Activated CD8-positive, alpha-beta memory T cell treated with anti-CD3 and anti-CD28 coated beads for 1 hour (primary cell): ENCODE data around the gene NOL12.
"Not testable (repeated sequence)": the region's sequence is repeated elsewhere in the genome, so short reads cannot be mapped to it uniquely, and the experiment has no call there.

Source experiments
- DNase-seq, 2 donors: peaks; one replicate each; pipeline ENCODE4 v3.0.0-alpha.2; 2020; ENCODE audit warnings: low read depth in 1 of 2; ENCODE audit errors: extremely low read depth in 1 of 2

Gene NOL12

GRCh38 chr22:37710675-37711074, 24.5 kb downstream of the NOL12 start:
- DNase-seq = no peak

DNA sequence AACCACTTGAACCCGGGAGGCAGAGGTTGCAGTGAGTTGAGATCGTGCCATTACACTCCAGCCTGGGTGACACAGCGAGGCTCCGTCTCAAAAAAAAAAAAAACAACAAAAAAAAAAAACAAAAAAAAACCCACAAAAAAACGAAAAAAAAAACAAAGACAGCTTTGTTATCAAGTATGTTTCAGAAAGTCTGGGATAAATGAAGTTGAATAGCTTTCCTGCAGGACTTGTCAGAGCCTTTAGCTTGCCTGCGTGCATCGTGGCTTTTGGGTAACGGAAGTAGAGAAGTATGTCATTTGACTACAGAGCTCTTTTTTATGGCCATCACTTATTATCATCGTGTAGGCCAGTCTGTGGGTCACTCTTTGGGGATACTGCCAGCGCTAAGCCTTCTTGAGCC, 25.3 kb downstream of the NOL12 start:
- DNase-seq = no peak

GRCh38 chr22:37713761-37714160, 27.6 kb downstream of the NOL12 start:
- DNase-seq = no peak

GRCh38 chr22:37714634-37715033, 28.5 kb downstream of the NOL12 start:
- no peak for DNase-seq

DNA sequence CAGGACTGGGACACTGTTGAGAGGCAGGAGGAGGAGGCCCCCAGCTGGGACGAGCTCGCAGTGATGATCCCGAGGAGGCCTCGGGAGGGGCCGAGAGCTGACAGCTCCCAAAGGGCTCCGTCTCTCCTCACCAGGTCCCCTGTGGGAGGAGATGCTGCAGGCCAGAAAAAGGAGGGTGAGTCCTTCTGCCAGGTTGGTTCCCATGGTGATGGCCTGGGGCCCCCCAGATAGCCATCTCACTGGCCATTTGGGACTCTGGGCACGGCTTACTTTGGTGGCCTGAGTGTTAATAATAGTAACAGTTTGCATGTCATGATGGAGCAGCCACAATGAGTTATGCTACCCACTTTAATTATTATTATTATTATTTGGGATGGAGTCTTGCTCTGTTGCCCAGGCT, 29.6 kb downstream of the NOL12 start:
- DNase-seq = no peak

- DNase-seq = no peak
Observed at GRCh38 chr22:37716708-37717107, 30.6 kb downstream of the NOL12 start.

GRCh38 chr22:37717235-37717634, 31.1 kb downstream of the NOL12 start:
- not testable (repeated sequence) for DNase-seq

DNA sequence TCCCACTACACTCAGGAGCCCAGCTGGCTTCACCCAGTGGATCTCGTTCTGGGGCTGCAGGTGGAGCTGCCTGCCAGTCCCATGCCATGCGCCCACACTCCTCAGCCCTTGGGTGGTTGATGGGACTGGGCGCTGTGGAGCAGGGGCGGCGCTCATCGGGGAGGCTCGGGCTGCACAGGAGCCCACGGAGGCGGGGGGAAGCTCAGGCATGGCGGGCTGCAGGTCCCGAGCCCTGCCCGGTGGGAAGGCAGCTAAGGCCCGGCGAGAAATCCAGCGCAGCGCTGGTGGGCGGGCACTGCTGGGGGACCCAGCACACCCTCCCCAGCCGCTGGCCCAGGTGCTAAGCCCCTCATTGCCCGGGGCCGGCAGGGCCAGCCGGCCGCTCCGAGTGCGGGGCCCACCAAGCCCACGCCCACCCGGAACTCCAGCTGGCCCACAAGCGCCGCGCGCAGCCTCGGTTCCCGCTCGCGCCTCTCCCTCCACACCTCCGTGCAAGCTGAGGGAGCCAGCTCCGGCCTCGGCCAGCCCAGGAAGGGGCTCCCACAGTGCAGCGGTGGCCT, 31.7 kb downstream of the NOL12 start:
- not testable (repeated sequence) for DNase-seq

GRCh38 chr22:37725551-37726240, 39.6 kb downstream of the NOL12 start:
- DNase-seq = no peak

DNA sequence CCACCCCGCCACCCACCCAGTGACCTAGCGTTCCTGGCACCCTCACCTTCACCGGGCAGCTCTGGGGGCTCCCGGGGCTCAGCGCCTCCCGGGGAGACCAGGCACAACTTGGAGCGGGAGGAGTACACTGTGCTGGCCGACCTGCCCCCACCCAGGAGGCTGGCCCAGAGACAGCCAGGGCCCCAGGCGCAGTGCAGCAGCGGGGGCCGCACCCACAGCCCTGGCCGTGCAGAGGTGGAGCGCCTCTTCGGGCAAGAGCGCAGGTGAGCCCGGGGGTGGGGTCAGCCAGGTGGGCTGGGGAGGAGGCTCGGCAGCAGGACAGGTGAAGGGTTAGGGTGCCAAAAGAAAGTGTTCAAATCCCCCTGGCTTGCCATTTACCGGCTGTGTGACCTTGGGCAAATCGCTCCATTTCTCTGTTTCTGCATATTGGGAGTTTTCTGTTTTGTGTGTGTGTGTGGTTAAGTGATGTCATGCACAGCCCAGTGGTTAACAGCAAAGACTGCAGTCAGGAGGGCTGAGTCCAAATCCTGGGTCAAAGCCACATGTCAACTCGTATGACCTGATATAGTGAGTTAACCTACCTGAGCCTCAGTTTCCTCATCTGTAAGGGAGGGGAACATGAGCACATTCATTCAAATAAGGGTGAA, 40.2 kb downstream of the NOL12 start:
- no peak for DNase-seq

- no peak for DNase-seq
Observed at GRCh38 chr22:37728620-37729019, 42.5 kb downstream of the NOL12 start.

DNA sequence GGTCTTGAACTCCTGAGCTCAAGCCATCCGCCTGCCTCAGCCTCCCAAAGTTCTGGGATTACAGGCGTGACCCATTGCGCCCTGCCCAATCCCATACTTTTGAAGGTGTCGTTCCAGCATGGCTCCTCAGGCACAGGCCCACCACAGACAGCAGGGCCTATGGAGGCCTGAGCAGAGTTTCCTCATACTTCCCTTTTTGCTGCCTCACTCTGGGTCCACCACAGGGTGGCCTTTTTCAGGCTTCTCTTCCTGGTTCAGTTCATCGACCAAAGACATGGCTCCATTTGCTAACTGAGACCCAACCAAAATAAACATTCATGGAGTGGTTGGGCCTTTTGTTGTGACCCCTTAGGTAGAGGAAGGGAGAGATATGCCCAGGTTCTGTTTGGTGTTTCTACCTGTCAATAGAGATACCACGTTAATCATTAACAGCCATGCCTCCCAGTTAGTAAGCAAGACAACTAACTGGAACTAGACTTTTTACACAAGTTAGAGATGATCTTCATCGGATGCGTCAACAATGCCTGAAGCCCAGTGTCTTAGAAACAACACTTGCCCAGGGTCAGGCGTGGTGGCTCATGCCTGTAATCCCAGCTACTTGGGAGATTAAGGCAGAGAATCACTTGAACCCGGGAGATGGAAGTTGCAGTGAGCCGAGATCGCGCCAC, 45.8 kb downstream of the NOL12 start:
- no peak for DNase-seq

GRCh38 chr22:37732699-37733607, 46.8 kb downstream of the NOL12 start:
- no peak for DNase-seq

DNA sequence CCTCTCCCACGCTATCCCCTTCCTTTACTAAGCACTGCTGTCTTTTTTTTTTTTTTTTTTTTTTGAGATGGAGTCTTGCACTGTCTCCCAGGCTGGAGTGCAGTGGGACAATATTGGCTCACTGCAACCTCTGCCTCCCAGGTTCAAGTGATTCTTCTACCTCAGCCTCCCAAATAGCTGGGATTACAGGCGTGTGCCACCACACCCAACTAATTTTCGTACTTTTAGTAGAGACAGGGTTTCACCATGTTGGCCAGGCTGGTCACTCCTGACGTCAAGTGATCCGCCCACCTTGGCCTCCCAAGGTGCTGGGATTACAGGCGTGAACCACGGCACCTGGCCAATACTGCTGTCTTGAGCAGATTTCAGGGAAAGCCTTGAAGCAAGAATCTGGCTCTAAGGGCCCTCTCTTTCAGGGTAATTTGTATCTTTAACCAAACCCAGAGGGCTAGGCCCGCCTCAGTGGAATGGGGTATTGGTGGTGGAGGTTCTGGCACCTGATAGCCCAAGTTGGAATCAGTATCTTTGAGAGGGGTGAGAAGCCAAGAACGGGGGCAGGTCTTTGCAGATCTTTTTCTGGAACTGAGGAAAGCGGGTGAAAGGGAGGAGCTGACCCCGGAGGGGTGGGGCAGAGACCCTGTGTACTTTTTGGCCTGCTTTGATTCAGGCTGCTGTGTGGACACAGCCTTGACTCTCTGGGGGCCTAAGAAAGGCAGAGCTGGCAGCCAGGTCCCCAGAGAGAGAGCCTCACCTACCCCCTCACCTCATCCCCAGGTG, 47.7 kb downstream of the NOL12 start:
- no peak for DNase-seq

- no peak for DNase-seq
Observed at GRCh38 chr22:37734402-37734700, 48.2 kb downstream of the NOL12 start.

- no peak for DNase-seq
Observed at GRCh38 chr22:37734964-37735451, 48.9 kb downstream of the NOL12 start.

GRCh38 chr22:37739035-37739434, 52.9 kb downstream of the NOL12 start:
- DNase-seq = no peak

DNA sequence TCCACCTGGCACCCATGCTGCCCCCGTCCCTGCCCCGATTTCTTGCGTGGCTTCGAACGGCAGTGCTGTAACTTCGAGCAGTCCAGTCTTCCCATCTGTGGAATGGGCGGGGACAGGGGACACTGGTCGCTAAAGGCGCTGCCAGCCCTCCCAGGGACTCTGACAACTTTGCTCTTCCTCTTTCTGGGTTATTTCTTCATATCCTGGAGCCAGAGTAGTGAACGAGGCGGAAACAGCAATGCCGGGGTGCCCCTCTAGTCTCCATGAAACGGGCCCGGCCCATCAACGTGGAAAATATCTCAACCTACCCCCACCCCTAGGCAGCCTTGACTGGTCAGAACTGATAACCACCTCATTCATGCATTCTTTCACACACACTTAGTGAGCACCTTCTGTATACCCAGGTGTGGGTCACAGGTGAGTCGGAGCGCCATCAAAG, 53.5 kb downstream of the NOL12 start:
- DNase-seq = no peak

DNA sequence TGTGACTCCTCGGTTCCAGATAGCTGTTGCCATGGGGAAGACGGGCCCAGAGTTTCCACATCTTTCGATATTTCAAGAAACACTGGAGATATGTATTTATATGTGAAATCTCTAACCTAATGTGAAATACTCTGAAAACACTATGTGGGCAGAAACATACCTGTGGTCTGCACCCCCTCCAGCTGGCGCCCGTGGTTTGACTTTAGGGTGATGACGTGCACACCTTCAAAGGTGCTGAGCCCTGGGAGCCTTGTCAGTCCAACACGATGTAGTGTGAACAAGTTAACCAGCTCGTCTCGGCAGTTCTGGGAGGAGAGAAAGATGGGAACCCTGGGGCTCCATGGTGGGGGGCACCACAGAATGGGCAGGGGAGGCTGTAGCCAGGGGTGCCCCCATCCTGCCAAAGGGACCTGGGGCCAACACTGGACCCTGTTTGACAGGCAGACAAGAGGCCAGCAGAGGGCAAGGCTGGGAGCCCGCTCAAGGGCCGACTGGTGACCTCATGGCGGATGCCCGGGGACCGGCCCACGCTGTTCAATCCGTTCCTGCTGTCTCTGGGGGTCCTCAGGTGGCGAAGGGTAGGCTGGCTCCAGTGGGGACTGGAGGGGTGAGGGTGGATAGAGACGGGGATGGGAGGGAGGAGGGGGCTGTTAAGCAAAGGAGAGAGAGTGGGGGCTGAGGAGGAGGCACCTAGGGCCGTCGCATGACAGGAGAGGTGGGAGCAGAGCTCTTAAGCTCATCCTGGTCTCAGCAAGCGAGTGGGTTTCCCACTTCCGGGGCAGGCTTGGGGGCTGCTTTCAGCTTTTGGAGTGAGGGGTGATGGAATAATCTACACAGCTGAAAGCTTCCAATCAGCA, 54.5 kb downstream of the NOL12 start:
- peak in 1 of 2 donors; percentile 40 for DNase-seq
